ENCODE data around the gene ATP10B.

The ATP10B gene

GRCh38 chr5:160672521-160672920, 179.5 kb downstream of the ATP10B start:
- Histone ChIP-seq H3K27ac (ENCODE audit: low read length) (no peak overlapping the region), H2AFZ (ENCODE audit: low read depth, low read length) (no peak overlapping the region), H3K9me3 (ENCODE audit: insufficient read depth, low read length, severe bottlenecking) (no peaks in the 10 kb centered on the region), H3K36me3 (ENCODE audit: insufficient read depth, low read length) (no peaks in the 10 kb centered on the region), H3K79me2 (ENCODE audit: insufficient read depth, low read length) (no peaks in the 10 kb centered on the region), H3K4me3 (ENCODE audit: low read depth in 1 of 2, low read length in 2 of 2) (no peak overlapping the region), H3K4me2 (ENCODE audit: insufficient read depth, low read length) (no peak overlapping the region), H3K27me3 (ENCODE audit: insufficient read depth, low read length, poor library complexity) (no peaks in the 10 kb centered on the region), H3K4me1 (ENCODE audit: insufficient read depth, low read length) (no peaks in the 10 kb centered on the region), H4K20me1 (ENCODE audit: insufficient read depth, low read length) (no peaks in the 10 kb centered on the region), H3K9ac (ENCODE audit: low read depth, low read length) (no peak overlapping the region)
- DNase-seq, result no peak
- no peak for ATAC-seq (ENCODE audit: insufficient read depth, low read depth)
- TF ChIP-seq, protein P1, sequence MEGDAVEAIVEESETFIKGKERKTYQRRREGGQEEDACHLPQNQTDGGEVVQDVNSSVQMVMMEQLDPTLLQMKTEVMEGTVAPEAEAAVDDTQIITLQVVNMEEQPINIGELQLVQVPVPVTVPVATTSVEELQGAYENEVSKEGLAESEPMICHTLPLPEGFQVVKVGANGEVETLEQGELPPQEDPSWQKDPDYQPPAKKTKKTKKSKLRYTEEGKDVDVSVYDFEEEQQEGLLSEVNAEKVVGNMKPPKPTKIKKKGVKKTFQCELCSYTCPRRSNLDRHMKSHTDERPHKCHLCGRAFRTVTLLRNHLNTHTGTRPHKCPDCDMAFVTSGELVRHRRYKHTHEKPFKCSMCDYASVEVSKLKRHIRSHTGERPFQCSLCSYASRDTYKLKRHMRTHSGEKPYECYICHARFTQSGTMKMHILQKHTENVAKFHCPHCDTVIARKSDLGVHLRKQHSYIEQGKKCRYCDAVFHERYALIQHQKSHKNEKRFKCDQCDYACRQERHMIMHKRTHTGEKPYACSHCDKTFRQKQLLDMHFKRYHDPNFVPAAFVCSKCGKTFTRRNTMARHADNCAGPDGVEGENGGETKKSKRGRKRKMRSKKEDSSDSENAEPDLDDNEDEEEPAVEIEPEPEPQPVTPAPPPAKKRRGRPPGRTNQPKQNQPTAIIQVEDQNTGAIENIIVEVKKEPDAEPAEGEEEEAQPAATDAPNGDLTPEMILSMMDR (IDR thresholded peaks at IDR 0.05; ENCODE audit: borderline replicate concordance, extremely low read depth, low read length, poor library complexity, severe bottlenecking), result no peak
- no peak for TF ChIP-seq EZH2 (IDR thresholded peaks at IDR 0.05; ENCODE audit: borderline replicate concordance, low read depth, low read length, severe bottlenecking)

DNA sequence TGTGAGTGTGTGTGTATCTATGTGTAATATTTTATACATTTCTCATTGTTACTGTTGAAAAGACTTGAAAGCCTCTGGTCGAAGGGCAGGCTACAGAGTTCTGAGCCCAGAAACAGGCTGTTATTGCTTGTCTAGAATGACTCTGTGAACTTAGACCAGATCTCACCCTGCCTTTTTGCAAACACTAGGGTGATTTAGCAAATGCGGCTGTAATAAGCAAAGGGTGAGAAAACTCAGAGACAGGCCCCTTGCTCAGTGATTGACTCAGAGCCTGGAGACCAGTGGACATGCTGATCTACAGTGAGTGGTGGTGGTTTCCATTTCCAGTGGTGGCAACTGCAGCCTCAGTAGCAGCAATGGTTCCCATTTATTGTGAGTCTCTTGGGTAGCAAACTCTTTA, 183.7 kb downstream of the ATP10B start:
- Histone ChIP-seq H3K4me2 (ENCODE audit: insufficient read depth, low read length) (no peak overlapping the region), H3K36me3 (ENCODE audit: insufficient read depth, low read length) (no peaks in the 10 kb centered on the region), H3K9me3 (ENCODE audit: insufficient read depth, low read length, severe bottlenecking) (no peaks in the 10 kb centered on the region), H2AFZ (ENCODE audit: low read depth, low read length) (no peak overlapping the region), H3K4me1 (ENCODE audit: insufficient read depth, low read length) (peaks cover 21% of the 10 kb centered on the region), H3K9ac (ENCODE audit: low read depth, low read length) (no peak overlapping the region), H3K79me2 (ENCODE audit: insufficient read depth, low read length) (no peaks in the 10 kb centered on the region), H3K27me3 (ENCODE audit: insufficient read depth, low read length, poor library complexity) (no peaks in the 10 kb centered on the region), H3K4me3 (ENCODE audit: low read depth in 1 of 2, low read length in 2 of 2) (no peak overlapping the region), H4K20me1 (ENCODE audit: insufficient read depth, low read length) (no peaks in the 10 kb centered on the region), H3K27ac (ENCODE audit: low read length) (no peak overlapping the region)
- ATAC-seq (ENCODE audit: insufficient read depth, low read depth) (no peak), DNase-seq (no peak)
- TF ChIP-seq, protein P1 (IDR thresholded peaks at IDR 0.05; ENCODE audit: borderline replicate concordance, extremely low read depth, low read length, poor library complexity, severe bottlenecking), result no peak
- TF ChIP-seq EZH2 (IDR thresholded peaks at IDR 0.05; ENCODE audit: borderline replicate concordance, low read depth, low read length, severe bottlenecking), result no peak

DNA sequence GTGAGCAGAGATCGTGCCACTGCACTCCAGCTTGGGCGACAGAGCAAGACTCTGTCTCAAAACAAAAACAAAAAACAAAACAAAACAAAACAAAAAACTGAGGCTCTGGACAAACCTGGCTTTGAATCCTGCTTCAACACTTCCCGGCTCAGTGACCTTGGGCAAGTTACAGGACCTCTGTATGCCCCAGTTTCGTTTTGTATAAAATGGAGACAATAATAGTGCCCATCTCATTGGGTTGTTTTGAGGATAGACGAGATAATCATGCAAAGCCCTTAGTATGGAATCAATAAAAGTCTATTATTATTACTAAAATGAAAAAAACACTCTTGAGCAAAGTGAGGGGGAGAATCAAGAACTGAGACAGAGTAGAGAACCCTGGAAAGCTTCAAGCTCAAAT, 184.9 kb downstream of the ATP10B start:
- no peak overlapping the region for H2AFZ ChIP-seq (ENCODE audit: low read depth, low read length)
- no peaks in the 10 kb centered on the region for H3K36me3 ChIP-seq (ENCODE audit: insufficient read depth, low read length)
- no peak overlapping the region for H3K27ac ChIP-seq (ENCODE audit: low read length)
- no peak overlapping the region for H3K9ac ChIP-seq (ENCODE audit: low read depth, low read length)
- H4K20me1 ChIP-seq (ENCODE audit: insufficient read depth, low read length), result no peaks in the 10 kb centered on the region
- no peak overlapping the region for H3K4me3 ChIP-seq (ENCODE audit: low read depth in 1 of 2, low read length in 2 of 2)
- no peaks in the 10 kb centered on the region for H3K79me2 ChIP-seq (ENCODE audit: insufficient read depth, low read length)
- H3K27me3 ChIP-seq (ENCODE audit: insufficient read depth, low read length, poor library complexity), result no peaks in the 10 kb centered on the region
- DNase-seq, result no peak
- H3K4me1 ChIP-seq (ENCODE audit: insufficient read depth, low read length), result peaks cover 21% of the 10 kb centered on the region
- ATAC-seq (ENCODE audit: insufficient read depth, low read depth), result no peak
- H3K4me2 ChIP-seq (ENCODE audit: insufficient read depth, low read length), result no peak overlapping the region
- H3K9me3 ChIP-seq (ENCODE audit: insufficient read depth, low read length, severe bottlenecking), result no peaks in the 10 kb centered on the region
- TF ChIP-seq, protein P1 (IDR thresholded peaks at IDR 0.05; ENCODE audit: borderline replicate concordance, extremely low read depth, low read length, poor library complexity, severe bottlenecking), result no peak
- TF ChIP-seq EZH2 (IDR thresholded peaks at IDR 0.05; ENCODE audit: borderline replicate concordance, low read depth, low read length, severe bottlenecking), result no peak

- DNase-seq, result no peak
Measured at GRCh38 chr5:160665460-160665859, 186.6 kb downstream of the ATP10B start.

More at GRCh38 chr5:160665460-160665859, 186.6 kb downstream of the ATP10B start:
- Histone ChIP-seq H3K4me1 (ENCODE audit: insufficient read depth, low read length) (peaks cover 21% of the 10 kb centered on the region), H3K27ac (ENCODE audit: low read length) (peak overlapping the region; percentile 57), H3K27me3 (ENCODE audit: insufficient read depth, low read length, poor library complexity) (no peaks in the 10 kb centered on the region), H3K9ac (ENCODE audit: low read depth, low read length) (no peak overlapping the region), H2AFZ (ENCODE audit: low read depth, low read length) (peak overlapping the region; percentile 46), H3K36me3 (ENCODE audit: insufficient read depth, low read length) (no peaks in the 10 kb centered on the region), H3K79me2 (ENCODE audit: insufficient read depth, low read length) (no peaks in the 10 kb centered on the region), H3K4me2 (ENCODE audit: insufficient read depth, low read length) (no peak overlapping the region), H3K9me3 (ENCODE audit: insufficient read depth, low read length, severe bottlenecking) (no peaks in the 10 kb centered on the region), H4K20me1 (ENCODE audit: insufficient read depth, low read length) (no peaks in the 10 kb centered on the region), H3K4me3 (ENCODE audit: low read depth in 1 of 2, low read length in 2 of 2) (no peak overlapping the region)
- ATAC-seq (ENCODE audit: insufficient read depth, low read depth), result peak; percentile 70
- TF ChIP-seq, protein P1 (IDR thresholded peaks at IDR 0.05; ENCODE audit: borderline replicate concordance, extremely low read depth, low read length, poor library complexity, severe bottlenecking), result no peak
- no peak for TF ChIP-seq EZH2 (IDR thresholded peaks at IDR 0.05; ENCODE audit: borderline replicate concordance, low read depth, low read length, severe bottlenecking)

Data from DND-41 (cell line).